ENCODE measurements around the gene C13orf46. TPM values are rescaled to one million over a fixed set of nuclear protein-coding genes. Genes with fewer than 3 reads are reported as not detected.
"Not testable (repeated sequence)": the region's sequence is repeated elsewhere in the genome, so short reads cannot be mapped to it uniquely, and the experiment has no call there.

C13orf46 gene
- total and polyA plus RNA-seq, 2 donors (not counting 1 experiment from before 2014, with no cell fraction given), result 1.4 to 4.8 TPM

GRCh38 chr13:113990321-113990837 is 16.5 kb upstream of the C13orf46 start:
- Histone ChIP-seq H3K4me2 (replicated peaks; ENCODE audit: low read depth, low read length, poor library complexity, severe bottlenecking) (peak overlapping the region; percentile 11), H2AFZ (ENCODE audit: insufficient read depth, low read depth, low read length, poor library complexity, severe bottlenecking) (no peak overlapping the region), H3K27me3 (replicated peaks in 1 of 4; ENCODE audit: control extremely low read depth in 1 of 4, control insufficient read depth in 3 of 4, insufficient read depth in 4 of 4, low read length in 3 of 4) (no peaks in the 10 kb centered on the region), H3K36me3 (replicated peaks in 1 of 2; ENCODE audit: control extremely low read depth in 1 of 2, control insufficient read depth in 1 of 2, extremely low read depth in 1 of 2, insufficient read depth in 2 of 2, low read length in 1 of 2) (peaks cover 0 to 47% of the 10 kb centered on the region in 2 experiments), H3K4me3 (ENCODE audit: control extremely low read depth in 1 of 5, extremely low read depth in 1 of 5, insufficient read depth in 1 of 5, low read depth in 2 of 5, low read length in 4 of 5) (no peak overlapping the region), H3K4me1 (ENCODE audit: control insufficient read depth in 2 of 2, insufficient read depth in 2 of 2, low read length in 2 of 2) (peaks cover 11 to 12% of the 10 kb centered on the region in 2 donors), H3K9ac (ENCODE audit: low read length) (no peak overlapping the region), H3K9me3 (ENCODE audit: control extremely low read depth in 1 of 3, control insufficient read depth in 2 of 3, insufficient read depth in 1 of 3, low read length in 2 of 3) (peaks cover 0 to 12% (median 0%) of the 10 kb centered on the region in 3 donors), H4K20me1 (ENCODE audit: control insufficient read depth, insufficient read depth, low read length, poor library complexity, severe bottlenecking) (peaks cover 4% of the 10 kb centered on the region), H3K27ac (ENCODE audit: low read length in 2 of 2) (no peak overlapping the region), H3K79me2 (ENCODE audit: control insufficient read depth, insufficient read depth, low read length) (no peaks in the 10 kb centered on the region)
- ChIA-PET CTCF (no interaction called here), POLR2A (no interaction called here)
- ATAC-seq (ENCODE audit: low read depth) (no peak), DNase-seq (no peak)
- TF ChIP-seq EZH2 (IDR thresholded peaks at IDR 0.05; ENCODE audit: borderline replicate concordance, insufficient read depth, low read depth, low read length, poor library complexity, severe bottlenecking) (no peak), CTCF (IDR thresholded peaks at IDR 0.05) (no peak)
- H3K27me3 Mint-ChIP-seq, result no peaks in the 10 kb centered on the region
- no peaks in the 10 kb centered on the region for H3K9me3 Mint-ChIP-seq (ENCODE audit: insufficient read depth)
- H3K4me3 Mint-ChIP-seq, result no peak overlapping the region
- WGBS (ENCODE audit: insufficient coverage), result 98% methylated on average over 9 of the region's 9 CpGs
- intact Hi-C loops (cut with micrococcal nuclease), result no loop called here
- peaks cover 17% of the 10 kb centered on the region for H3K4me1 Mint-ChIP-seq
- peak overlapping the region; percentile 42 for H3K27ac Mint-ChIP-seq

GRCh38 chr13:113989585-113990300 is 15.9 kb upstream of the C13orf46 start:
- peaks cover 4% of the 10 kb centered on the region for H4K20me1 ChIP-seq (ENCODE audit: control insufficient read depth, insufficient read depth, low read length, poor library complexity, severe bottlenecking)
- H3K4me3 Mint-ChIP-seq, result no peak overlapping the region
- no peak overlapping the region for H3K9ac ChIP-seq (ENCODE audit: low read length)
- peak overlapping the region in 1 of 2 donors; percentile 1 for H3K27ac ChIP-seq (ENCODE audit: low read length in 2 of 2)
- H2AFZ ChIP-seq (ENCODE audit: insufficient read depth, low read depth, low read length, poor library complexity, severe bottlenecking), result no peak overlapping the region
- no peaks in the 10 kb centered on the region for H3K79me2 ChIP-seq (ENCODE audit: control insufficient read depth, insufficient read depth, low read length)
- no peak for ATAC-seq (ENCODE audit: low read depth)
- H3K9me3 Mint-ChIP-seq (ENCODE audit: insufficient read depth), result no peaks in the 10 kb centered on the region
- TF ChIP-seq CTCF (IDR thresholded peaks at IDR 0.05) (no peak), EZH2 (IDR thresholded peaks at IDR 0.05; ENCODE audit: borderline replicate concordance, insufficient read depth, low read depth, low read length, poor library complexity, severe bottlenecking) (no peak)
- peak overlapping the region; percentile 11 for H3K4me2 ChIP-seq (replicated peaks; ENCODE audit: low read depth, low read length, poor library complexity, severe bottlenecking)
- ChIA-PET POLR2A (no interaction called here), CTCF (no interaction called here)
- H3K27me3 Mint-ChIP-seq, result no peaks in the 10 kb centered on the region
- intact Hi-C loops (cut with micrococcal nuclease), result no loop called here
- peak overlapping the region; percentile 42 for H3K27ac Mint-ChIP-seq
- no peaks in the 10 kb centered on the region for H3K27me3 ChIP-seq (replicated peaks in 1 of 4; ENCODE audit: control extremely low read depth in 1 of 4, control insufficient read depth in 3 of 4, insufficient read depth in 4 of 4, low read length in 3 of 4)
- peaks cover 11 to 12% of the 10 kb centered on the region in 2 donors for H3K4me1 ChIP-seq (ENCODE audit: control insufficient read depth in 2 of 2, insufficient read depth in 2 of 2, low read length in 2 of 2)
- peaks cover 0 to 40% of the 10 kb centered on the region in 2 experiments for H3K36me3 ChIP-seq (replicated peaks in 1 of 2; ENCODE audit: control extremely low read depth in 1 of 2, control insufficient read depth in 1 of 2, extremely low read depth in 1 of 2, insufficient read depth in 2 of 2, low read length in 1 of 2)
- H3K9me3 ChIP-seq (ENCODE audit: control extremely low read depth in 1 of 3, control insufficient read depth in 2 of 3, insufficient read depth in 1 of 3, low read length in 2 of 3), result peaks cover 0 to 12% (median 0%) of the 10 kb centered on the region in 3 donors
- no peak overlapping the region for H3K4me3 ChIP-seq (ENCODE audit: control extremely low read depth in 1 of 5, extremely low read depth in 1 of 5, insufficient read depth in 1 of 5, low read depth in 2 of 5, low read length in 4 of 5)
- no peak for DNase-seq
- H3K4me1 Mint-ChIP-seq, result peaks cover 17% of the 10 kb centered on the region
- WGBS (ENCODE audit: insufficient coverage), result 100% methylated on average over 2 of the region's 8 CpGs

- H3K4me3 ChIP-seq (ENCODE audit: control extremely low read depth in 1 of 5, extremely low read depth in 1 of 5, insufficient read depth in 1 of 5, low read depth in 2 of 5, low read length in 4 of 5); H3K4me2 ChIP-seq (replicated peaks; ENCODE audit: low read depth, low read length, poor library complexity, severe bottlenecking); H3K79me2 ChIP-seq (ENCODE audit: control insufficient read depth, insufficient read depth, low read length); intact Hi-C loops (cut with micrococcal nuclease); H2AFZ ChIP-seq (ENCODE audit: insufficient read depth, low read depth, low read length, poor library complexity, severe bottlenecking); H3K27ac ChIP-seq (ENCODE audit: low read length in 2 of 2); H3K9ac ChIP-seq (ENCODE audit: low read length); POLR2A ChIA-PET; H4K20me1 ChIP-seq (ENCODE audit: control insufficient read depth, insufficient read depth, low read length, poor library complexity, severe bottlenecking); ATAC-seq (ENCODE audit: low read depth); H3K27ac Mint-ChIP-seq; CTCF ChIA-PET; H3K9me3 Mint-ChIP-seq (ENCODE audit: insufficient read depth); H3K4me3 Mint-ChIP-seq; DNase-seq; H3K27me3 ChIP-seq (replicated peaks in 1 of 4; ENCODE audit: control extremely low read depth in 1 of 4, control insufficient read depth in 3 of 4, insufficient read depth in 4 of 4, low read length in 3 of 4); H3K27me3 Mint-ChIP-seq: not testable (repeated sequence)
- WGBS (ENCODE audit: insufficient coverage), result 98% methylated on average over 6 of the region's 6 CpGs
- H3K36me3 ChIP-seq (replicated peaks in 1 of 2; ENCODE audit: control extremely low read depth in 1 of 2, control insufficient read depth in 1 of 2, extremely low read depth in 1 of 2, insufficient read depth in 2 of 2, low read length in 1 of 2), result peaks cover 0 to 36% of the 10 kb centered on the region in 2 experiments
- peaks cover 11 to 12% of the 10 kb centered on the region in 2 donors for H3K4me1 ChIP-seq (ENCODE audit: control insufficient read depth in 2 of 2, insufficient read depth in 2 of 2, low read length in 2 of 2)
- H3K4me1 Mint-ChIP-seq, result peaks cover 17% of the 10 kb centered on the region
- H3K9me3 ChIP-seq (ENCODE audit: control extremely low read depth in 1 of 3, control insufficient read depth in 2 of 3, insufficient read depth in 1 of 3, low read length in 2 of 3), result peaks cover 0 to 12% (median 0%) of the 10 kb centered on the region in 3 donors
Measured at GRCh38 chr13:113988859-113989258, 15.0 kb upstream of the C13orf46 start.

Measured in B cell (primary cell).